HG02943 (cell line): Measurements from ENCODE around the gene ANK3.

ENCODE experiments used
- ATAC-seq: cut with Tn5 transposase; IDR thresholded peaks from one replicate; pipeline ENCODE4 v1.9.1; 2021; ENCODE audit warnings: mild to moderate bottlenecking, low read depth, moderate library complexity; ENCODE audit not compliant: unreplicated experiment

Gene ANK3

GRCh38 chr10:60414877-60415585 lies 25.4 kb upstream of the ANK3 start:
- ATAC-seq, result no peak

GRCh38 chr10:60414111-60414510 lies 24.4 kb upstream of the ANK3 start:
- no peak for ATAC-seq

GRCh38 chr10:60413306-60414012 lies 23.8 kb upstream of the ANK3 start:
- no peak for ATAC-seq

- no peak for ATAC-seq
Observed at GRCh38 chr10:60410970-60411369, 21.3 kb upstream of the ANK3 start.

GRCh38 chr10:60409202-60409601 lies 19.5 kb upstream of the ANK3 start:
- no peak for ATAC-seq

- no peak for ATAC-seq
Observed at GRCh38 chr10:60406182-60406581, 16.5 kb upstream of the ANK3 start.

- ATAC-seq, result no peak
Observed at GRCh38 chr10:60405172-60405571, 15.5 kb upstream of the ANK3 start.

- no peak for ATAC-seq
Observed at GRCh38 chr10:60403168-60403873, 13.6 kb upstream of the ANK3 start.

- no peak for ATAC-seq
Observed at GRCh38 chr10:60400366-60400765, 10.7 kb upstream of the ANK3 start.

- no peak for ATAC-seq
Observed at GRCh38 chr10:60399328-60399727, 9.7 kb upstream of the ANK3 start.

- ATAC-seq, result no peak
Observed at GRCh38 chr10:60397792-60398191, 8.1 kb upstream of the ANK3 start.

- ATAC-seq, result no peak
Observed at GRCh38 chr10:60396766-60397165, 7.1 kb upstream of the ANK3 start.

- ATAC-seq, result no peak
Observed at GRCh38 chr10:60395711-60396110, 6.0 kb upstream of the ANK3 start.

GRCh38 chr10:60394446-60394845 lies 4.8 kb upstream of the ANK3 start:
- ATAC-seq, result no peak

- no peak for ATAC-seq
Observed at GRCh38 chr10:60390224-60390626, 550 bp upstream of the ANK3 start.

- ATAC-seq, result no peak
Observed at GRCh38 chr10:60388709-60389301, 870 bp downstream of the ANK3 start.

GRCh38 chr10:60388116-60388625 lies 1.5 kb downstream of the ANK3 start:
- no peak for ATAC-seq

GRCh38 chr10:60387531-60387930 lies 2.1 kb downstream of the ANK3 start:
- no peak for ATAC-seq

- no peak for ATAC-seq
Observed at GRCh38 chr10:60385399-60385738, 4.3 kb downstream of the ANK3 start.

- ATAC-seq, result no peak
Observed at GRCh38 chr10:60384708-60385398, 4.8 kb downstream of the ANK3 start.

- no peak for ATAC-seq
Observed at GRCh38 chr10:60384011-60384410, 5.7 kb downstream of the ANK3 start.
